ENCODE data around the gene TARBP2. TPM values are rescaled to one million over a fixed set of nuclear protein-coding genes. Genes with fewer than 3 reads are reported as not detected.
A peak's percentile ranks its signal among the peaks of the same experiment; 100 is the strongest.
"Not testable (repeated sequence)": the region's sequence is repeated elsewhere in the genome, so short reads cannot be mapped to it uniquely, and the experiment has no call there.

The TARBP2 gene
- total RNA-seq, 2 experiments from 2014 or later: 45.9 to 49.1 TPM

GRCh38 chr12:53543539-53543938 lies 42.5 kb downstream of the TARBP2 start:
- Histone ChIP-seq H3K9me3 (ENCODE audit: low read length) (no peaks in the 10 kb centered on the region), H3K4me3 (ENCODE audit: low read depth, low read length, poor library complexity, severe bottlenecking) (no peak overlapping the region), H3K4me1 (ENCODE audit: insufficient read depth, low read length, poor library complexity, severe bottlenecking) (no peaks in the 10 kb centered on the region), H3K9me2 (ENCODE audit: insufficient read depth, low read length) (no peaks in the 10 kb centered on the region), H3K4me2 (ENCODE audit: low read length) (no peak overlapping the region), H3K79me2 (ENCODE audit: insufficient read depth, low read depth, low read length) (no peaks in the 10 kb centered on the region), H4K20me1 (ENCODE audit: insufficient read depth, low read length) (no peaks in the 10 kb centered on the region), H3K27ac (ENCODE audit: low read depth, low read length, poor library complexity, severe bottlenecking) (no peak overlapping the region), H3K36me3 (ENCODE audit: insufficient read depth, low read length) (peaks cover 23% of the 10 kb centered on the region), H2AFZ (ENCODE audit: low read length) (peak overlapping the region; percentile 12; the same call in 1 of the 2 replicates)
- peak; percentile 96 for TF ChIP-seq CTCF (conservative IDR thresholded peaks at IDR 0.05; ENCODE audit: low read length)
- no peak for TF ChIP-seq EZH2phosphoT487 (IDR thresholded peaks at IDR 0.05; ENCODE audit: borderline replicate concordance, low read depth, low read length)
- ChIA-PET CTCF (ENCODE audit: unreplicated experiment) (interaction anchor here (0.6 to 1.0 kb wide), 2 partner anchors 56 to 203 kb away, joined by 3 read pairs; no protein-coding TSS in a partner anchor), POLR2A (no interaction called here)
- DNase-seq (ENCODE audit: low spot score): peak; percentile 78
- intact Hi-C loops (cut with micrococcal nuclease; ENCODE audit: unreplicated experiment): loop anchor here (1.0 to 2.0 kb wide), 2 partner anchors 133 to 203 kb away; partner anchors contain the start of gene ATP5MC2
- no TSS peak for BruUV-seq (replicated peaks)

GRCh38 chr12:53548354-53548753 lies 47.3 kb downstream of the TARBP2 start:
- H3K79me2 ChIP-seq (ENCODE audit: insufficient read depth, low read depth, low read length); H4K20me1 ChIP-seq (ENCODE audit: insufficient read depth, low read length); DNase-seq (ENCODE audit: low spot score); H3K27ac ChIP-seq (ENCODE audit: low read depth, low read length, poor library complexity, severe bottlenecking); H3K9me3 ChIP-seq (ENCODE audit: low read length); intact Hi-C loops (cut with micrococcal nuclease; ENCODE audit: unreplicated experiment); CTCF ChIA-PET (ENCODE audit: unreplicated experiment); H2AFZ ChIP-seq (ENCODE audit: low read length); H3K4me1 ChIP-seq (ENCODE audit: insufficient read depth, low read length, poor library complexity, severe bottlenecking); H3K4me3 ChIP-seq (ENCODE audit: low read depth, low read length, poor library complexity, severe bottlenecking); H3K9me2 ChIP-seq (ENCODE audit: insufficient read depth, low read length); BruUV-seq (replicated peaks); H3K4me2 ChIP-seq (ENCODE audit: low read length): not testable (repeated sequence)
- POLR2A ChIA-PET: interaction anchor here (0.6 kb wide), 1 partner anchor 1122 kb away, joined by 4 read pairs; no protein-coding TSS in a partner anchor
- H3K36me3 ChIP-seq (ENCODE audit: insufficient read depth, low read length): peaks cover 21% of the 10 kb centered on the region

- H3K4me1 ChIP-seq (ENCODE audit: insufficient read depth, low read length, poor library complexity, severe bottlenecking); H3K9me2 ChIP-seq (ENCODE audit: insufficient read depth, low read length); H3K4me2 ChIP-seq (ENCODE audit: low read length); BruUV-seq (replicated peaks); POLR2A ChIA-PET; DNase-seq (ENCODE audit: low spot score); H4K20me1 ChIP-seq (ENCODE audit: insufficient read depth, low read length); intact Hi-C loops (cut with micrococcal nuclease; ENCODE audit: unreplicated experiment); H3K9me3 ChIP-seq (ENCODE audit: low read length); H2AFZ ChIP-seq (ENCODE audit: low read length); H3K4me3 ChIP-seq (ENCODE audit: low read depth, low read length, poor library complexity, severe bottlenecking); H3K27ac ChIP-seq (ENCODE audit: low read depth, low read length, poor library complexity, severe bottlenecking); H3K79me2 ChIP-seq (ENCODE audit: insufficient read depth, low read depth, low read length); CTCF ChIA-PET (ENCODE audit: unreplicated experiment): not testable (repeated sequence)
- H3K36me3 ChIP-seq (ENCODE audit: insufficient read depth, low read length): peaks cover 21% of the 10 kb centered on the region
Observed at GRCh38 chr12:53550131-53550530, 49.0 kb downstream of the TARBP2 start.

- intact Hi-C loops (cut with micrococcal nuclease; ENCODE audit: unreplicated experiment): no loop called here
- no peaks in the 10 kb centered on the region for H3K9me3 ChIP-seq (ENCODE audit: low read length)
- H3K79me2 ChIP-seq (ENCODE audit: insufficient read depth, low read depth, low read length): no peaks in the 10 kb centered on the region
- no peaks in the 10 kb centered on the region for H3K4me1 ChIP-seq (ENCODE audit: insufficient read depth, low read length, poor library complexity, severe bottlenecking)
- no peak overlapping the region for H2AFZ ChIP-seq (ENCODE audit: low read length)
- CTCF ChIA-PET (ENCODE audit: unreplicated experiment): no interaction called here
- BruUV-seq (replicated peaks): no TSS peak
- H3K9me2 ChIP-seq (ENCODE audit: insufficient read depth, low read length): no peaks in the 10 kb centered on the region
- H3K4me2 ChIP-seq (ENCODE audit: low read length): no peak overlapping the region
- peaks cover 21% of the 10 kb centered on the region for H3K36me3 ChIP-seq (ENCODE audit: insufficient read depth, low read length)
- H3K4me3 ChIP-seq (ENCODE audit: low read depth, low read length, poor library complexity, severe bottlenecking): no peak overlapping the region
- H3K27ac ChIP-seq (ENCODE audit: low read depth, low read length, poor library complexity, severe bottlenecking): no peak overlapping the region
- no peak for DNase-seq (ENCODE audit: low spot score)
- POLR2A ChIA-PET: interaction anchor here (1.3 kb wide), 1 partner anchor 30 kb away, joined by 4 read pairs; no protein-coding TSS in a partner anchor
- TF ChIP-seq EZH2phosphoT487 (IDR thresholded peaks at IDR 0.05; ENCODE audit: borderline replicate concordance, low read depth, low read length): no peak
- no peak for TF ChIP-seq CTCF (conservative IDR thresholded peaks at IDR 0.05; ENCODE audit: low read length)
- no peaks in the 10 kb centered on the region for H4K20me1 ChIP-seq (ENCODE audit: insufficient read depth, low read length)
Observed at GRCh38 chr12:53550595-53550994, 49.5 kb downstream of the TARBP2 start.
